ENCODE results near the gene ANKRD31.

DNA sequence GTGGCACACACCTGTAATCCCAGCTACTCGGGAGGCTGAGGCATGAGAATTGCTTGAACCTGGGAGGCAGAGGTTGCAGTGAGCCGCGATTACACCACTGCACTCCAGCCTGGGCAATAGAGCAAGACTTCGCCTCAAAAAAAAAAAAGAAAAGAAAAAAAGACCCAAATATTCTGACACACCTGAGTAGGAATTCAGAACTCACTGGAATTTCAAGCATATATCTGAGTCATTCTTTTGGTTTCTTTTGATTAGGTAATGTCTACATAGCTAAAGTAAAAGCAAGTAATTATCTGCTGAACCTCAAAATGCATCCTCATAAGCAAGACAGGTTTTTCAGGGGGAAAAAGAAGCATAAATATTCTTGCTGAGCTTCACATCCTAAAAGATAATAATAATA, 35.9 kb downstream of the ANKRD31 start:
- TF ChIP-seq, protein P1, sequence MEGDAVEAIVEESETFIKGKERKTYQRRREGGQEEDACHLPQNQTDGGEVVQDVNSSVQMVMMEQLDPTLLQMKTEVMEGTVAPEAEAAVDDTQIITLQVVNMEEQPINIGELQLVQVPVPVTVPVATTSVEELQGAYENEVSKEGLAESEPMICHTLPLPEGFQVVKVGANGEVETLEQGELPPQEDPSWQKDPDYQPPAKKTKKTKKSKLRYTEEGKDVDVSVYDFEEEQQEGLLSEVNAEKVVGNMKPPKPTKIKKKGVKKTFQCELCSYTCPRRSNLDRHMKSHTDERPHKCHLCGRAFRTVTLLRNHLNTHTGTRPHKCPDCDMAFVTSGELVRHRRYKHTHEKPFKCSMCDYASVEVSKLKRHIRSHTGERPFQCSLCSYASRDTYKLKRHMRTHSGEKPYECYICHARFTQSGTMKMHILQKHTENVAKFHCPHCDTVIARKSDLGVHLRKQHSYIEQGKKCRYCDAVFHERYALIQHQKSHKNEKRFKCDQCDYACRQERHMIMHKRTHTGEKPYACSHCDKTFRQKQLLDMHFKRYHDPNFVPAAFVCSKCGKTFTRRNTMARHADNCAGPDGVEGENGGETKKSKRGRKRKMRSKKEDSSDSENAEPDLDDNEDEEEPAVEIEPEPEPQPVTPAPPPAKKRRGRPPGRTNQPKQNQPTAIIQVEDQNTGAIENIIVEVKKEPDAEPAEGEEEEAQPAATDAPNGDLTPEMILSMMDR (conservative IDR thresholded peaks at IDR 0.05): no peak
- no peak for TF ChIP-seq EZH2 (IDR thresholded peaks at IDR 0.05; ENCODE audit: low read depth)

All from PC-9 (cell line).